ENCODE measurements around the gene TGFBR3.

Gene TGFBR3

DNA sequence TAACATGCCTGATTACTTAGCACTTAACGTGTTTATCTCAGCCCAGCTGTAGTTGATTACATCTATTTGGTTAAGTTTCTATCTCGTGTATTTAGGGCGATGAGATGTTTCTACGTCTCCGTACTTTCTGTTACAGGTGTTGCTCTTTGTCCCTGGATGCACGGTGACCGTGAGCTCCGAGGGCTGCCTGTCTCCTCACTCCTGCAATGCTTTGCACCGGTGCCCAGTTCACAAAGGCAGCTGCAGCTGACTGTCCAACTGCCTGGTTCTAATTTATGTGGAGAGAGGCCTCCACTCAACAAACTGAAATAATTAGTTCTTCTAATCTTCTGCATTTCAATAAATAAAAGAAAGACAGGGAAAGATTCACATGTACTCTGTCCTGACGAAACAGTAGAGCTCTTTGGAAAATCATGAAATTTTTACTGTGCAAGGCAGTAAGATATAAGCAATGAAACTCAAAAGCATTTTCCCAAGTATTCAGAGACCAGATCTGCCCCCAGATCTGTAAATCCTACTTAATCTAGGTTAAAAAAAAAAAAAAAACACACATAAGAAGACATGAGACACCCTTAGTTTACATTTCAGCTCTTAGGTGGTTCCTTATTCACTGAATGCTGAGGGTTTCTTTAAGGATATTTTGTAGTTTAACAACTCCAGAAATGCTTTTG is 108.2 kb downstream of the TGFBR3 start:
- no peak for DNase-seq (ENCODE audit: low read depth)

DNA sequence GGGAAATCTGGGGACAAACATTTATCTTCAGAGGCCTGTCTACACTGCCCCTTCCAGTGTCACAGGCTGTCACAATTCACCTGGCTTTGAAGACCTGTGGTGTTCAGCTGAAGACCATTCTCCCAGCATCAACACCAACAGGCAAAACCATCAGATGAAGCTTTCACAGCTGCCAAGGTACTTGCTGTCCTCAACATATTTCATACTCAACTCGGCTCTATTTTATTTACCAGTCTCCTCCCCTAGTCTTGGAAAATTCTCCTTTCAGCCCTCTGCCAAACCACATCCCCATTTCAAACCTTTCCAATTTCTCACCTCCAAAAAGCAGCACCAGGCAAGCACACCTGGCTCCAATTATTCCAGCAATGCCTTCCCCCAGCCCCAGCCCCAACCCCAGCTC is 108.8 kb downstream of the TGFBR3 start:
- DNase-seq (ENCODE audit: low read depth): no peak

DNA sequence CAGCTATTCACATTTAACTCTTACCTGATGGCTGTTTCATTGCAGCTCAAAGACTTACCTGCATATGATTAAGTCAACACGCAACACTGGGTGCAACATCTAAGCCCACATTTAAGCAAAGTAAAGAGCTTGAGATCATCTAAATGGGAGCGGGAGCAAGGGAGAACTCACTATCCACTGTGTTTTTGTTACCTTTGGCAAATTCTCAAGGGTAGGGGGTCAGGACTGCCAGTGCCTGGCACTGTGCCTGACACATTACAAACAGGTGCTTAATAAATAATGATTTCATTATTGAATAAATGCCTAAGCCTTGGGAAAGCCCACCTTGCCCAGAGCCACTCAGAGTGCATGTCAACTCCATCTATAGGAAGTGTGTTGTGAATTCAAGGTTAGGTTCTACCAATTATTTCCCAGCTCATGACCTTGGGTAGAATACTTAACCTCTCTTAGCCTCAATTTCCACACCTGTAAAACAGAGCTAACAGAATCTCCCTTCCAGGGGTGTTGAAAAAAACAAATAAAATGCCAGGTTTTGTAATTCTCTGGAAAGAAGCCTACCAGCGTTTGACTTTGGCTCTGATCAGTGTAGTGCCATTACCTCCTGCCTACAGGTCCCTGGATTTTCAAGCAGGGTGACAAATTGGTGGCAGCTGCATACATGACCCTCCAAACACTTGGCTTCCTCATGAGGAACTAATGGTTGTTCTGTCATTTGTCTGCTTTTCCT is 109.7 kb downstream of the TGFBR3 start:
- DNase-seq (ENCODE audit: low read depth): no peak

DNA sequence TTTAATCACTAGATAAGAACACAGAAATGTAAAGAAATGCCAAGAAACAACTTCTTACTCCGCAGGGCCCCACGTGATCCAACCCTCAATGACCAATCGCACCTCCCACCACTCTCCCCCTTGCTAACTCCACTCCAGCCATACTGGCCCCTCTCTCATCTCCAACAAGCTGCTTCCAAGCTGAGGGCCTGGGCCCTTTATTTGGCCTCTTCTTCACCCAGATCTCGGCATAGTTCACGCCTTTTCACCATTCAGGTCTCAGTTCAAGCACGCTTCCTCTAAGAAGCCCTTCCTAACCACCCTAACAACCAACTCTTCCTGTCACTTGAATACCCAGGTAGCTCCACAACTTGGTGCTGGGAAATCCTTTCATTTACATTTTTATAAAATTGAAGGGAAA is 110.7 kb downstream of the TGFBR3 start:
- DNase-seq (ENCODE audit: low read depth): no peak

DNA sequence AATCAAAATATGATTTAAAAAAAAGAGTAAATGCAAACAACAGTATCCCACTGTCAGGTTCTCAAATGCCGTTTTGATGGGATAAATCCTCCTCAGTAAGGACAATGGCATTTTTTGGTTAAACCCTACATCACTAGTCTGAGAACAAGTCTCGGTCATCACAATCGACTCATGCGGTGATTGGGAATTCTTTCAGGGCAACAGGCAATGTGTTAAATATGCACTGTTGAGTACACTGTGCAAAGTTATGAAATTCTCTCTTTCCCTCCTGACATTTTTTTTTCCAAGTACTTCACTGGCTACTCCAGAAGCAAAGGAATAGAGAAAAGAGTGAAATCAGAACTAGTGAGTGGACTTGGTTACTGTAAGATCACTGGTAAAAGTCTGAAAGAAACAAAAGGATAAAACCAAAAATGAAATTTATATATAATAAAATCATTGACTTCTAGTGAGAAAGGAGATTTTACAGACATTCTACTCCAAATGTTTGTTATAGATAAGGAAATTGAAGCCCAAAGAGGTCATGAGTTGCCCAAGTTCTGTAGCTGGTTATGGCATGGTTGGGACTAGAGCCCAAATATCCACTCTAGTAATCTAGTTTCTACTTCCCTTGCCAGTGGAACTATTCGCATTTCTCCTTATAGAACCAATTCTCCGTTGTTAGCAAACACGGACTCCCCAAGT is 111.3 kb downstream of the TGFBR3 start:
- DNase-seq (ENCODE audit: low read depth): no peak

DNA sequence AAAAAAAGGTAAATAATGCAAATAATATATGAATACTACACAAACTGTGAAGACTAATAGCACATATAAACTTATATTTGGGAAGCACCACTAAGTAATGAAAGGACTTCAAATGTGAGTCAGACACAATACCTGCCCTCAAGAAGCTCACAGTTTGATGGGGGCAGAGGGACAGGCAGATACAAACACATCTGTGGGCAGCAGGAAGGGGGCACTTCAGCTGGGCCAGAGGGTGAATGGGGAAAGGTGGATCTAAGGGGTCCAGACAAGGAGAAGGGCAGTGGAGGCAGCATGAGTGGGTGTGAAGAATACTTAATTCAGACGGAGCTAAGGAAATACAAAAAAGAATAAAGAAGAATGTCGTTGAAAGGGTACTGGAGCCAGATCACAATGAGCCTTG is 114.2 kb downstream of the TGFBR3 start:
- no peak for DNase-seq (ENCODE audit: low read depth)

DNA sequence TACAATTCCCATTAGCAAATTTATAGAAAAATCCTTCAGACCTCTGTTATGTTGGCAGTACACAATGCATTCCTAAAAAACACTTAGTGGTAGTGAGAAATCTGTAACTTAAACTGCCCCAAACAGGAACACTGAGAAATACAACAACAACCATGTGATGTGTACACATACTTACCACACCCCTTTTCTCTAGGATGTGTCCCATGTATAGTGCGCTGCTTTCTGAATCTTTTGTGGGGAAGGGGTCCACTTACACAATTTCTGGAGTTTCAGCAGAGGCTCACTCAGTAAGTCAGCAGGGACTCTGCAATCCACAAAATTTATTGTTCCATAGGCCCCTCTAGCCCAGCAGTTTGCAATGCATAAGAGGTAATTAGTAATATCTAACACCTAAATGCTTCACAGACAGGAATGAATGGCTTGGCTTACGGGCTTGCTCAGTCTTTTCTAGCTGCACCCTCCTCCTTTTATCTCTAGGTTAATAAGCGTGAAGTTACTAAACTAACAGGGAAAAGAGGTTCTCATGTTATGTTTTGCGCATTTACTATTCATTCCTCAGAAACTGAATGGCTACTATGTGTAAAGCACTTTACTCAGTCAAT is 115.2 kb downstream of the TGFBR3 start:
- no peak for DNase-seq (ENCODE audit: low read depth)

DNA sequence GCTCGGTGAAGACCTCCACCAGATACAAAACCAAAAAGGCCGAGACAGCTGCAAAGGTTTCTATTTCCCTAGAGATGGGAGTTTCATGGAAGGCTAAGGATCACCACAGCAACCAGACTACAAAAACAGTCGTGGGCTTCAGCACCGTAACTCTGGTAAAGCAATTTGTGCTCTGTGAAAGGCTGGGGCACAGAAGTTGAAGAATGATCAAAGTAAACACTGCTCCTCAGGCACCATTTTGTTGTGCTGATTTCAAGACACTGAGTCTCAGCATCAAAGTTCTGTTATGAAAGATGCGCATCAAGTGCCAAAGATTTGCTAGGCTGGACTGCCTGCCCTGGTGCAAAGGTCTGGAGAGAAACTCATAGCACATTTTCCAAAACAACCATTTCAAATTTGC is 116.2 kb downstream of the TGFBR3 start:
- DNase-seq (ENCODE audit: low read depth): no peak

DNA sequence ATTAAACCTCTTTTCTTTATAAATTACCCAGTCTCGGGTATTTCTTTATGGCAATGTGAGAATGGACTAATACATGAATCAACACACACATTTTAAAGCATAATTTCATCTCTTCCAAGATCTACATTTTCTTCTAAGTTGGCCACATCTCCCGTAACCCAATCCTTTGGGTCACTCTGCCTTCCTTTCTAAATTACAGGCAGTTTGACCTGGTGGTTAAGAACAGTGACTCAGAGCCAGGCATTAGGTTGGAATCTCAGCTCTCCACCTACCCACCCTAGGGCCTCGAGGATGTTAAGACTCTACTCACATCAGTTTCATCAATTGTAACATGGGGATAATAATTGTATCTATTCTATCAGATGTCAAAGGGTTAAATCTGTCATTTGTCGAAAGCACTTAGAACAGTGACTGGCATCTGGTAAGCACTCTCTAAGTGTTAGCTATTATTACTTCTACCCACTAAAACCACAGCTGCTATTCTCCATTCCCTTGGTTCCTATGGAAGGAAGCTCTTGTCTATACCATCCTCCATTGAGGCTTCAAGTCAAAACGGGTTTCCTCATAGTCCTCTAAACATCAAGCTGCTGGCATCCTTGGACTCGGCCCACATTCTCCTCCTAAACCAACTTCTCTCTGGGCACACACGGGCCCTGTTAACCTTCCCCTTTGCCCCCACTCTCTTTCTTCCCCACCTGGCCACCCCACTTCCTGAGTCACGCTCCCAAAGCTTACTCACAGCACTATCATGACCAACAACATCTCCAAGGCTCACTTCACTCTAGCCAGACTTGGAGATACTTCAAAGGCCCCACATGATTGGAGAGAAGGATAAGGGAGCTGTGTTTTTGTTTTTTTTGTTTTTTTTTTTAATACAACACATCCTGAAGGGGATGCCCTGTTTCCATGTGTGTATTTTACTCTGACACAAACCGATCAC is 116.9 kb downstream of the TGFBR3 start:
- DNase-seq (ENCODE audit: low read depth): no peak

DNA sequence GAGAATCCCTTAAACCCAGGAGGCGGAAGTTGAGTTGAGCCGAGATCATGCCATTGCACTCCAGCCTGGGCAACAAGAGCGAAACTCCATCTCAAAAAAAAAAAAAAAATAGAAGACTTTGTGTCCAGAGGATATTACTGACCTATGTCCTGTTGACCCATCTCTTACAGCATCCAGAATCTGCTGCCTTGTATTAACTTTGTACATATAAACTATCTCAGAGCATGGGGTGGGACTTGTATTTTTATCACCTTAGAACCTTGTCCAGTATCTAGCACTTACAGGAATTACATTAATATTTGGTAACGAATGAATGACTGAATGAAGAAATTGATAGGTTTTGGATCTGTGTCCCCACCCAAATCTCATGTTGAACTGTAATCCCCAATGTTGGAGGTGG is 117.8 kb downstream of the TGFBR3 start:
- DNase-seq (ENCODE audit: low read depth): no peak

DNA sequence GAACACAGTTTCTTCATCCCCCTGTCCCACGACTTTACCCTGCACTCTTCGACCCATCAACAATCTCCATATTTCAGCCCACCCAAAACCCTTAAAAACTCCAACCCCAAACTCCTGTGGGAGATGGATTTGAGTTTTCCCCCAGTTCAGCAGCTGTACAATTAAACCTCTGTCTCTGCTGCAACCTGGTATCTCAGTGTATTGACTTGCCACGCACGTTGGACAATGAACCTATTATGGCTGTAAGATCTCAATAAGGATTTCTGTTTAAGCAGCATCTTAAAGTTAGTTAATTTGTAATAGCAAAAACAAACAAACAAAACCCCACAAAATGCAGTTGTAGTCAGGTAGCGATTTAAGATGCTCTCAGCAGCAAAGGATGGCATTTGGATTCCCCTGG is 119.1 kb downstream of the TGFBR3 start:
- no peak for DNase-seq (ENCODE audit: low read depth)

DNA sequence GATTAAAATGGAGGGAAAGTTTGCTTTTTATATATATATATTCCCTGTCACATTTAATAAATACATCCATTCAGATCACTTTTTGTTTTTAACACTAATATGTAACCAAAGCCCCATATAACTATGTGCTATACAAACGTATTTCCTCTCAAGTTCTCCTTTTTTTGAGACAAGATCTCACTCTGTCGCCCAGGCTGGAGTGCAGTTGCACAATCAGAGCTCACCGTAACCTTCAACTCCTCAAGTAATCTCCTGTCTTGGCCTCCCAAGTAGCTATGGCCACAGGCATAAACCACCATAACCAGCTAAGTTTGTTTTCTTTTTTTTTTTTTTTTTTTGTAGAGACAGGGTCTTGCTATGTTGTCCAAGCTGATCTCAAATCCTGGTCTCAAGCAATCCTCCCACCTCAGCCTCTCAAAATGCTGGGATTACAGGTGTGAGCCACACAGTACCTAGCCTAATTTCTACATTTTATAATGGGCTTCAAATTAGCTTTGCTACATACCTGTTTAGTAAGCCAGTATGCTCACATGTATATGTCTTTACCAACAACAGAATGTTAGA is 120.0 kb downstream of the TGFBR3 start:
- no peak for DNase-seq (ENCODE audit: low read depth)

DNA sequence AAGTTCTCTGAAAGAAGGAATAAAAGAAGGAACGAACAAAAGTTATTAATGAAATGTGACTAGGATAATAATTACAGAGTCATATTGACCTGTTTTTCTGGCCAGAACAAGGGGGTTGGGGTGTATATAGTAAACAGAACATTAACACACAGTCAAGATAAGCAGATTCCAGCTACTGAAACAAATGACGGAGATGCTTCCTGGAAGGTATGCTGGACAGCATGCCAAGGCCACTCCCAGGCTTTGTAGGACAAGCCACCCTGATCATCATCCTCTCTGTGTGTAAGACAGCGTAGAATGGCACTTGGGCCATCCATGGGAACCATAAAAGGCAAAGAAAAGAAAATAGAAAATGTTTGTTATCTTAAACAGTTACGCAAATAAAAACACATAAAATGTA is 120.7 kb downstream of the TGFBR3 start:
- no peak for DNase-seq (ENCODE audit: low read depth)

DNA sequence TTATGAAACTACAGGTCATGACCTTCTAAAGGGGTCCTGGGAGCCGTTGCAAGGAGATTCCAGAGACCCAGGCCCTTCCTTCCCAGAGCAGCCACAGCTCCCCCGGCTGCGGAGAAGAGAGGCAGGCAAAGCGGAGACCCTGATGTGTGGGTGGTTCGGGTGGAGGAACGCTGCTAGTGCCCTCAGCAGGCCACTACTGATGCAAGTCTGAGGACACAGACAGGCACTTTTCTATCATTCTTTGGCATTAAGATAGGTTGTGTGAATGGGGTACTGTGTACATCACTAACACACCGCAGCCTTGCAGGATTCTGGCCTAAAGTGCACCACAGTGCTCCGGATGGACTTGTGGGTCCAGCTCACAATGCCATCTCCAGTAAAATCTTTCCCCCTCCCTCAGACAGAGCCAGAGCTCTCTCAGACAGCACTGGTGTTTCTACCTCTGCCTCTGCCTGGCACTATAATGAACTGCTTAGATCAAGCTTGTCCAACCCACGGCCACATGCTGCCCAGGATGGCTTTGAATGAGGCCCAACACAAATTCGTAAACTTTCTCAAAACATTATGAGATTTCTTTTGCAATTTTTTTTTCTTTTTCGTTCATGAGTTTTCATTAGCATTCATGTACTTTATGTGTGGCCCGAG is 121.4 kb downstream of the TGFBR3 start:
- DNase-seq (ENCODE audit: low read depth): no peak

DNA sequence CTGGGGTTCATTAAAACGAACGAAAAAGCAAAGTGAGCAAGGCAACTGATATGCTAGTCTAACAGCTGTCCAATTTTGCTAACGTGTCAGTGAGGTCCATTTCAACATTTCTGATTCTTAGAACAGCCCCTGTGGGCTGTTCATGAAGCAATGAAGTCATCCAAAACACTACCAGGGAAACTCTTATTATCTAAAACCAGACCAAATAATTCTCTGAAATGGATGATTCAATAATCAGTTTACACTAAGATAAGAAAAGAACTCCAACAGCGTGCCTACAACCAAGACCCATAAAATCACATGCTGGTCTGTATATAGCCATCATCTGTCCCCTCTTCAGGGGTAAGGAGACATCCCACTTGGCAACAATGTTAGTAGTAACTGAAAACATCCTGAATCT is 122.7 kb downstream of the TGFBR3 start:
- no peak for DNase-seq (ENCODE audit: low read depth)

DNA sequence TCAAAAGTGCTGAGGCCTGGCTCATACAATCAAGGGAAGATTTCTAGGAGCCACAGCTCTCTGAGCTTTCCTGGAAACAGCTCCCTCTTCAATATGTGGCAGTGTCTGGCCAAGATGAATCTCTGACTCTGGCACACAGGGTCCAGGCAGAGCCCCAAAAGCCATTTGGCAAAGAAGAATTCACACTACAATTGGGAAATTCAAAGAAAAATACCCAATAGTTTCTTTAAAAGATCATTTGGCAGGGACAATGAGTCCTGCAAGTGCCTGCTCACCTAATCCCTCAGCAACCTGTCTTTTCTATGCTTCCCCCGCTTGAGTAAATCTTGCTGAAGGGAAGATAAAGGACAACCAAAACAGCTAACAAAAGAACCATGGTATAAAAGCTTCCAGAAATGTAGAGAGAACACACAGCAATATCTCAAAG is 124.6 kb downstream of the TGFBR3 start:
- no peak for DNase-seq (ENCODE audit: low read depth)

DNA sequence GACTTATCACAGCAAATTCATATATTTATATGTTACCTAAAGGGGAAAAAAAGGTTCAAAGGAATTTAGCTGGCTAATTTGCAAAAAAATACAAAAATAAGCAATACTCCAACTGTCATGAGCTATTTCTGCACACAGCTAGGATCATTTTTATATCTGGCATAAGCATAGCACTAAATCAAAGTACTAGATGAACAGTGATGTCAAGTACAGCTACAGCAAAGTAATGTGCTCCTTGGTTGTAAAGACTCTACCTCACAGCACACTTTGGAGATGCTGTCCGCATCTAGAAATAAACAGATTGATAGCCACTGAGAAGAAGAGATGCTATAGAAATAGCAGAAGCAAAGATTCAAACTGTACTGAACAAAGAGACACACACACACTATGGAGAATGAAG is 125.4 kb downstream of the TGFBR3 start:
- DNase-seq (ENCODE audit: low read depth): no peak

DNA sequence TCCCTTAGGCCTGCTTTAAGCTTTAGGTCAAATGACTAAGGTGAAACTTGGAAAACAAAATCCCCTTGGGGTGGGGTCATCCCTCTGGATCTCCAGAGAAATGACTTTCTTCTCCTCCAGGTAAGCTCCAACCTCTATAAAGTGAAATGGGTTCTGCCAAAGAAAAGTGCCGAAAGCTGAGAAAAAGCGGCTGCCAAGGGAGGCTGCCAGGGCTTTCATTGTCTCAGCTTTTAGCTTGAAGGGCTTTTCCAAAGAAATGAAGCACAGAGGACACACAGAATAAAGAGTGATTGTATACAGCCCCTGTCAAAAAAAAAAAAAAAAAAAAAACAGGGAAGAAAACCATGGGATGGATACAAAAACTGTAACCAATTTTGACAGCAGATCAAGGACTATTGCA is 126.9 kb downstream of the TGFBR3 start:
- DNase-seq (ENCODE audit: low read depth): no peak

DNA sequence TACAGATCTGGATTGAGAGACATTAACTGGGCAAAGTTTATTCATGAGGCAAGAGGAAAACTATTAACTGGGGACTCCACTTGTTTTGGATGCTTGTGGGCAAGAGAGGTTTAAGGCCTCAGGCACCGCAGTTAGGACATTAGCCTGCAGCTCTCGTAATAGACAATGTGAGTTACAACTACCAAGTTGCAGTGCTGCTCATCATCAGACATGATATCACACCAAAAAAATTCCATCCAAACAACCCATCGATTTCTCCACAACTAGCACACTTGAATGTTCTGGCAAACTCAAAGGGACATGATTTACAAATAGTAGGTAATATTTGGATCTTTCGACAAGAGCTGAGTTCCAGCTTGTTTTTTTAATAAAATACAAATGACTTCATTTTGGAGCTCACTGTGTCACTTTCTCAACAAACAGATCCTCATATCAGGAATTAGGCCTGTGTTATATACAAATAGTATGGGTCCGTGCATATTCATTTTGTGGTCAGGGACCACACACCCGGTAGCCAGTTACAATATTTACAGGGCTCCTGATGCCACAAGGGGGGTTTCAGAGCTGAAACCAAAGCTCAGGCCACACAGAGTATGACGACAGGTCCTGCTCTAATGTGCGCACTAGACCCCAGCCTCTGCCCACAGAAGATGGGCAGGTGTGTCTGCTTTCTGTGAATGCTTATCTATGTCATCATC is 128.0 kb downstream of the TGFBR3 start:
- no peak for DNase-seq (ENCODE audit: low read depth)

DNA sequence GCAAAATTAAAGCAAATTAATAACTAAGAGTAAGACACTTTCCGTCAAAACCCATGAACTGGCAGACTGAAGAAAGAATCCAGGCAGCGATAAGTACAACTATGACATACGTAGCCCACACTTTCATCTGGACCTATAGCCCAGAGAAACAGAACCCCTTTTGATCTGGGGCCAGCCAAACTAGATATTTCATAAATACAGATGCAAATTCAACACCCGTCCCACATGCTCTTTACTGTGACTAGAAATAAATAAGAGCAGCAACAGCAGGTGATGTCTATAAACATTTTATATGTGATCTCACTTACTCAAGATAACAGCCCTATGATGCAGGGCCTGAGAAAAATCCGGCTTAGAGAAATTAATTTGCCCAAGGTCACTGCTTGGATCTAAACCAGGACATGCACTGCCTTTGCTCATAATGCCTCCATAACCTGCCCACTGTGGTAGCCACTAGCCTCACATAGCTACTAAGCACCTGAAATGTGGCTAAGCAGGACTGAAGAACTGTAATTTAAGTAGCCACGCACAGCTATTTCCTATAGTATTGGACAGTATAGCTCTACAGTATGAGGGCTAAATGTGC is 130.2 kb downstream of the TGFBR3 start:
- no peak for DNase-seq (ENCODE audit: low read depth)

Data from non-pigmented ciliary epithelial cell (primary cell).